B cell (primary cell): ENCODE data around the gene KIRREL3. TPM values are rescaled to one million over a fixed set of nuclear protein-coding genes. Genes with fewer than 3 reads are reported as not detected.

Source experiments
- ATAC-seq: fragments of 200-7000 bp; cut with Tn5 transposase; one replicate; pipeline ENCODE4 v1.10.0; 2021; ENCODE audit warnings: low read depth, mild to moderate bottlenecking, moderate number of reproducible peaks, moderate library complexity
- CTCF ChIA-PET: fragments of 350-600 bp; sonication (Branson Sonifier 250); formaldehyde crosslinking; loops from one replicate; lab custom pipeline; 2021; ENCODE audit warnings: antibody characterized with exemption, inconsistent platforms; lab: Charles Lee
- POLR2A ChIA-PET: fragments of 350-600 bp; sonication (Branson Sonifier 250); formaldehyde crosslinking; loops from one replicate; lab custom pipeline; 2021; ENCODE audit warnings: antibody characterized with exemption; lab: Charles Lee
- DNase-seq: peaks from one replicate; pipeline ENCODE4 v3.0.0; 2013
- H2AFZ ChIP-seq: 2 replicates; pipeline ENCODE4 v1.6.1; 2012; ENCODE audit warnings: mild to moderate bottlenecking, low read depth, low read length; ENCODE audit not compliant: insufficient read depth, poor library complexity, severe bottlenecking
- H3K27ac ChIP-seq, 2 donors: 1 replicate in 1 of 2; 2 replicates in 1 of 2; pipeline ENCODE4 v1.5.1; 2012 to 2013; ENCODE audit warnings: low read length in 2 of 2, mild to moderate bottlenecking in 2 of 2, moderate library complexity in 1 of 2
- H3K27me3 ChIP-seq, 4 experiments: fragments of 200-600 bp in 1 of 4; sonication (generic) in 1 of 4; replicated peaks in 1 of 4; 1 replicate in 2 of 4; 2 replicates in 2 of 4; pipeline versions ENCODE4 v1.6.1 to v1.7.0; 2013 to 2016; ENCODE audit warnings: low read length in 3 of 4, mild to moderate bottlenecking in 2 of 4, mixed read lengths in 1 of 4, moderate library complexity in 1 of 4; ENCODE audit not compliant: insufficient read depth in 4 of 4, control insufficient read depth in 3 of 4; ENCODE audit errors: control extremely low read depth in 1 of 4
- H3K36me3 ChIP-seq, 2 experiments: replicated peaks in 1 of 2; 1 replicate in 1 of 2; 2 replicates in 1 of 2; pipeline versions ENCODE4 v1.6.1 to v1.7.1; 2013; ENCODE audit warnings: low read length in 1 of 2; ENCODE audit not compliant: insufficient read depth in 2 of 2, control insufficient read depth in 1 of 2; ENCODE audit errors: control extremely low read depth in 1 of 2, extremely low read depth in 1 of 2
- H3K4me1 ChIP-seq, 2 donors: fragments of 200-600 bp in 1 of 2; sonication (generic) in 1 of 2; 1 replicate in 1 of 2; 2 replicates in 1 of 2; pipeline versions ENCODE4 v1.5.1 to v1.6.1; 2013 to 2017; ENCODE audit warnings: low read length in 2 of 2; ENCODE audit not compliant: control insufficient read depth in 2 of 2, insufficient read depth in 2 of 2
- H3K4me2 ChIP-seq: replicated peaks from 2 replicates; pipeline ENCODE3; 2012; ENCODE audit warnings: mild to moderate bottlenecking, low read depth, low read length; ENCODE audit not compliant: poor library complexity, severe bottlenecking
- H3K4me3 ChIP-seq, 5 experiments: fragments of 200-600 bp in 1 of 5; sonication (generic) in 1 of 5; 1 replicate in 3 of 5; 2 replicates in 2 of 5; pipeline versions ENCODE4 v1.5.1 to v1.7.0; 2011 to 2016; ENCODE audit warnings: low read length in 4 of 5, mild to moderate bottlenecking in 4 of 5, low read depth in 2 of 5, control low read depth in 1 of 5, moderate library complexity in 1 of 5; ENCODE audit not compliant: insufficient read depth in 1 of 5; ENCODE audit errors: control extremely low read depth in 1 of 5, extremely low read depth in 1 of 5
- H3K79me2 ChIP-seq: fragments of 200-600 bp; sonication (generic); one replicate; pipeline ENCODE4 v1.6.0; 2016; ENCODE audit warnings: low read length; ENCODE audit not compliant: control insufficient read depth, insufficient read depth
- H3K9ac ChIP-seq: fragments of 200-600 bp; sonication (generic); 2 replicates; pipeline ENCODE4 v1.6.1; 2017; ENCODE audit warnings: mild to moderate bottlenecking, low read length, moderate library complexity
- H3K9me3 ChIP-seq, 3 donors: one replicate each; pipeline versions ENCODE4 v1.6.1 to v1.7.1; 2013; ENCODE audit warnings: low read length in 2 of 3; ENCODE audit not compliant: control insufficient read depth in 2 of 3, insufficient read depth in 1 of 3; ENCODE audit errors: control extremely low read depth in 1 of 3
- H4K20me1 ChIP-seq: 2 replicates; pipeline ENCODE4 v1.6.0; 2012; ENCODE audit warnings: mild to moderate bottlenecking, low read length; ENCODE audit not compliant: insufficient read depth, control insufficient read depth, poor library complexity, severe bottlenecking
- H3K27ac Mint-ChIP-seq: one replicate; pipeline ENCODE4 v1.8.0; 2021; ENCODE audit warnings: mixed read lengths
- H3K27me3 Mint-ChIP-seq: one replicate; pipeline ENCODE4 v1.8.0; 2021; ENCODE audit warnings: mixed read lengths
- H3K4me1 Mint-ChIP-seq: one replicate; pipeline ENCODE4 v1.8.0; 2021; ENCODE audit warnings: mixed read lengths
- H3K4me3 Mint-ChIP-seq: one replicate; pipeline ENCODE4 v1.8.0; 2021; ENCODE audit warnings: mixed read lengths
- H3K9me3 Mint-ChIP-seq: one replicate; pipeline ENCODE4 v1.8.0; 2022; ENCODE audit warnings: mixed read lengths; ENCODE audit not compliant: insufficient read depth
- CTCF ChIP-seq: fragments of 200-600 bp; IDR thresholded peaks from one replicate; pipeline ENCODE4 v1.8.0; 2022; ENCODE audit warnings: antibody characterized with exemption, mild to moderate bottlenecking
- EZH2 ChIP-seq: IDR thresholded peaks from 2 replicates; pipeline ENCODE4 v1.6.1; 2012; ENCODE audit warnings: borderline replicate concordance, low read depth, mild to moderate bottlenecking, moderate library complexity, low read length; ENCODE audit not compliant: insufficient read depth, poor library complexity, severe bottlenecking
- WGBS: methylation state at CpG from one replicate; pipeline ENCODE4 v1.1.5; 2013; ENCODE audit warnings: missing lambda C conversion rate; ENCODE audit not compliant: insufficient coverage; 5-methylcytosine and 5-hydroxymethylcytosine counted together
- intact Hi-C: fragments of 100-400 bp; cut with micrococcal nuclease; formaldehyde crosslinking; loops from one replicate; pipeline ENCODE4 v1.10.0; 2022
- polyA plus RNA-seq: library from polyadenylated mRNA; depleted of rRNA; stranded (reverse); fragments of >200 nt; gene quantifications from 2 replicates; pipeline ENCODE4 v1.2.3, GENCODE V29; 2012
- total RNA-seq, 2 donors: library from RNA; stranded (reverse); fragments of 120-200 nt in 1 of 2; gene quantifications; 1 replicate in 1 of 2; 2 replicates in 1 of 2; pipeline versions ENCODE4 v1.2.3 to v1.2.4, GENCODE V29; 2013 to 2022

KIRREL3 gene
- total and polyA plus RNA-seq, 2 donors (not counting 1 experiment from before 2014, with no cell fraction given) = not detected

GRCh38 chr11:126879516-126879915 is 121.1 kb downstream of the KIRREL3 start:
- Histone ChIP-seq H3K36me3 (no peaks in the 10 kb centered on the region), H3K27ac (no peak overlapping the region), H3K27me3 (no peaks in the 10 kb centered on the region), H4K20me1 (no peaks in the 10 kb centered on the region), H3K4me2 (no peak overlapping the region), H3K9ac (no peak overlapping the region), H3K4me1 (no peaks in the 10 kb centered on the region), H3K9me3 (no peaks in the 10 kb centered on the region), H3K79me2 (no peaks in the 10 kb centered on the region), H3K4me3 (no peak overlapping the region), H2AFZ (no peak overlapping the region)
- CTCF ChIA-PET = no interaction called here
- H3K27ac Mint-ChIP-seq = no peak overlapping the region
- ATAC-seq (no peak), DNase-seq (no peak)
- intact Hi-C loops = no loop called here
- no peaks in the 10 kb centered on the region for H3K9me3 Mint-ChIP-seq
- TF ChIP-seq EZH2 (no peak), CTCF (no peak)
- H3K4me1 Mint-ChIP-seq = no peaks in the 10 kb centered on the region
- H3K27me3 Mint-ChIP-seq = peaks cover 2% of the 10 kb centered on the region
- POLR2A ChIA-PET = no interaction called here
- no peak overlapping the region for H3K4me3 Mint-ChIP-seq

- intact Hi-C loops = no loop called here
- Histone ChIP-seq H3K27me3 (no peaks in the 10 kb centered on the region), H3K9me3 (no peaks in the 10 kb centered on the region), H3K4me3 (no peak overlapping the region), H3K4me2 (no peak overlapping the region), H3K4me1 (no peaks in the 10 kb centered on the region), H3K9ac (no peak overlapping the region), H3K36me3 (no peaks in the 10 kb centered on the region), H3K79me2 (no peaks in the 10 kb centered on the region), H2AFZ (no peak overlapping the region), H3K27ac (no peak overlapping the region), H4K20me1 (no peaks in the 10 kb centered on the region)
- Mint-ChIP-seq H3K4me3 (no peak overlapping the region), H3K27me3 (peaks cover 2% of the 10 kb centered on the region), H3K9me3 (no peaks in the 10 kb centered on the region), H3K27ac (no peak overlapping the region), H3K4me1 (no peaks in the 10 kb centered on the region)
- WGBS = 86% methylated on average over 5 of the region's 7 CpGs
- ATAC-seq = no peak
- CTCF ChIA-PET = interaction anchor here (1.2 kb wide), 1 partner anchor 9 kb away, joined by 3 read pairs; no protein-coding TSS in a partner anchor
- TF ChIP-seq EZH2 (no peak), CTCF (no peak)
- no peak for DNase-seq
- POLR2A ChIA-PET = no interaction called here
Observed at GRCh38 chr11:126878913-126879482, 121.6 kb downstream of the KIRREL3 start.
